Keratinocyte (primary cell): ENCODE measurements around the gene SPACA9. TPM values are rescaled to one million over a fixed set of nuclear protein-coding genes. Genes with fewer than 3 reads are reported as not detected.

Experiments used
- DNase-seq: peaks from one replicate; pipeline ENCODE4 v3.0.0-alpha.2; 2011; ENCODE audit warnings: low read depth, missing footprints, low spot score
- FAIRE-seq: peaks from 2 replicates; lab custom pipeline; 2011; peaks lifted over from hg19 to GRCh38; lab: Jason Lieb, UNC
- H2AFZ ChIP-seq: 2 replicates; pipeline ENCODE4 v1.6.0; 2012; ENCODE audit warnings: low read length, control low read depth, inconsistent platforms; ENCODE audit not compliant: control insufficient read depth
- H3K27ac ChIP-seq: 2 replicates; pipeline ENCODE4 v1.5.1; 2011; ENCODE audit warnings: low read length; ENCODE audit not compliant: control insufficient read depth, insufficient read depth
- H3K27me3 ChIP-seq: 3 replicates; pipeline ENCODE4 v1.6.0; 2011; ENCODE audit warnings: low read length; ENCODE audit not compliant: control insufficient read depth, insufficient read depth; ENCODE audit errors: extremely low read depth
- H3K36me3 ChIP-seq, 2 experiments: 2 replicates in 1 of 2; 3 replicates in 1 of 2; pipeline ENCODE4 v1.5.1; 2011; ENCODE audit warnings: low read length in 2 of 2, mild to moderate bottlenecking in 1 of 2; ENCODE audit not compliant: control insufficient read depth in 2 of 2, insufficient read depth in 2 of 2; ENCODE audit errors: extremely low read depth in 1 of 2
- H3K4me1 ChIP-seq: 3 replicates; pipeline ENCODE4 v1.5.1; 2011; ENCODE audit warnings: low read length; ENCODE audit not compliant: control insufficient read depth, insufficient read depth; ENCODE audit errors: extremely low read depth
- H3K4me2 ChIP-seq: 3 replicates; pipeline ENCODE4 v1.6.0; 2011; ENCODE audit warnings: low read depth, low read length; ENCODE audit not compliant: control insufficient read depth, insufficient read depth; ENCODE audit errors: extremely low read depth
- H3K4me3 ChIP-seq, 3 experiments: fragments of 200-600 bp in 1 of 3; sonication (generic) in 1 of 3; 2 replicates in 2 of 3; 3 replicates in 1 of 3; pipeline ENCODE4 v1.5.1; 2011 to 2016; ENCODE audit warnings: low read length in 3 of 3, mild to moderate bottlenecking in 3 of 3, control low read depth in 2 of 3, inconsistent platforms in 1 of 3, low read depth in 1 of 3, mixed read lengths in 1 of 3, mixed run types in 1 of 3, moderate library complexity in 1 of 3; ENCODE audit not compliant: control insufficient read depth in 2 of 3, insufficient read depth in 2 of 3; ENCODE audit errors: extremely low read depth in 1 of 3
- H3K79me2 ChIP-seq: 2 replicates; pipeline ENCODE4 v1.6.0; 2012; ENCODE audit warnings: low read length; ENCODE audit not compliant: control insufficient read depth, insufficient read depth
- H3K9ac ChIP-seq: 3 replicates; pipeline ENCODE4 v1.6.0; 2011; ENCODE audit warnings: low read length; ENCODE audit not compliant: control insufficient read depth, insufficient read depth; ENCODE audit errors: extremely low read depth
- H3K9me1 ChIP-seq: 3 replicates; pipeline ENCODE4 v1.6.0; 2011; ENCODE audit warnings: low read length; ENCODE audit not compliant: control insufficient read depth, insufficient read depth; ENCODE audit errors: extremely low read depth
- H3K9me3 ChIP-seq: 2 replicates; pipeline ENCODE4 v1.5.1; 2012; ENCODE audit warnings: low read depth, low read length; ENCODE audit not compliant: control insufficient read depth
- H4K20me1 ChIP-seq: 3 replicates; pipeline ENCODE4 v1.6.0; 2011; ENCODE audit warnings: low read length; ENCODE audit not compliant: control insufficient read depth, insufficient read depth; ENCODE audit errors: extremely low read depth
- CTCF ChIP-seq, 3 experiments: IDR thresholded peaks in 1 of 3; conservative IDR thresholded peaks in 1 of 3; optimal IDR thresholded peaks in 1 of 3; 2 replicates in 2 of 3; 3 replicates in 1 of 3; pipeline versions ENCODE3 to v1.5.1; 2011; ENCODE audit warnings: low read length in 3 of 3, mild to moderate bottlenecking in 3 of 3, moderate library complexity in 2 of 3, control low read depth in 1 of 3, inconsistent platforms in 1 of 3; ENCODE audit not compliant: insufficient read depth in 2 of 3; ENCODE audit errors: extremely low read depth in 1 of 3
- EZH2 ChIP-seq: IDR thresholded peaks from one replicate; pipeline ENCODE4 v1.6.1; 2012; ENCODE audit warnings: inconsistent platforms, mild to moderate bottlenecking, low read length, moderate library complexity
- dilution Hi-C: fragments of 300-500 bp; cut with MboI; formaldehyde crosslinking; loops from one replicate; pipeline ENCODE4 v1.7.0; 2020; ENCODE audit warnings: low sequenced_read_pairs; ENCODE audit not compliant: extremely low pct_ligation_motif_present
- polyA plus RNA-seq, 5 experiments: library from polyadenylated mRNA; depleted of rRNA in 3 of 5; stranded (reverse) in 3 of 5; stranded (forward) in 1 of 5; unstranded in 1 of 5; fragments of >200 nt; gene quantifications; 1 replicate in 1 of 5; 2 replicates in 3 of 5; 3 replicates in 1 of 5; pipeline versions ENCODE4 v1.2.1 to v1.2.3, GENCODE V29; 2011 to 2012; ENCODE audit warnings: missing spikeins in 2 of 5, low read depth in 1 of 5, low replicate concordance in 1 of 5

The SPACA9 gene
- polyA plus RNA-seq, 1 donor (not counting 4 experiments of a cell fraction or from before 2014, with no cell fraction given), result 3.6 TPM

DNA sequence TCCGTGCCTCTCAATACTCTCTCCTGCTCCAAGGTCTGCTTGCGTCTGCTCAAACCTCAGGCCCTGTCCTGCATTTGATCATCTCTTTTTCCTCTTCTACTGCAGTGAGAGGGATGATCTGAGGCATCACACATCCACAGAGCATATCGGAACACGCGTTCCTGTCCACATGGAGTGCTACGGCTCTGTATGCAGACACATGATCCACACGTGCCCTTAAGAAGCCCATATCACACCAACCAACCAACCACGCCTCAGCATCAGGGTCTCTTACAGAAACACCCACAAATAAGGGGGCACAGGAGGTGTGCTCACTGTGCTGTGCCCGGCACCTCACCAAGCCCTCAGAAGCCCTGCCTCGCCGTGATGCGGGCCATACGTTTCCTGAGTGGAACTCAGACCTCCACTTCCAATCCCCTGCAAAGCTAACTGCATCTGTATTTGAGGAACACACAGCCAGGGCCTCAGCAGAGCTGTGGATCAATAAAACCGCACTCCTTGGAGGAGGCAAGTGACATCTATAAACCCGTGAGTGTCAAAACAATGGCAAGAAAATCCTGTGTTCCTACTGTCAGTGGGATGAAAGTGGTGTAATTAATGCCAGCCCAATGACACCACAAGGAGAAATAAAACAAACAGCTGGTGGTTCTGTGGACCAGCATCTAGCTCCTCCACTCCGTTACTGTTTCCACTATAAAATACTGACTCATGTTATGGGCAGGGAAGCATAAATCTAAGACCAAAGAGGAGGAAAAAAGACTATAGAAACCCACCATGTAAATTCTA, 41.0 kb upstream of the SPACA9 start:
- FAIRE-seq, result no peak
- Histone ChIP-seq H2AFZ (no peak overlapping the region), H3K4me3 (no peak overlapping the region), H3K4me1 (no peaks in the 10 kb centered on the region), H3K27ac (no peak overlapping the region), H3K9me3 (no peaks in the 10 kb centered on the region), H4K20me1 (no peaks in the 10 kb centered on the region), H3K9me1 (no peaks in the 10 kb centered on the region), H3K9ac (no peak overlapping the region), H3K36me3 (no peaks in the 10 kb centered on the region), H3K4me2 (no peak overlapping the region), H3K27me3 (peaks cover 10% of the 10 kb centered on the region), H3K79me2 (no peaks in the 10 kb centered on the region)
- no peak for TF ChIP-seq CTCF (optimal IDR thresholded peaks at IDR 0.05 in 1 of 3, IDR thresholded peaks at IDR 0.05 in 1 of 3, conservative IDR thresholded peaks at IDR 0.05 in 1 of 3; ENCODE audit: extremely low read depth in 1 of 3, insufficient read depth in 2 of 3, low read length in 3 of 3)
- no peak for TF ChIP-seq EZH2
- dilution Hi-C loops, result no loop called here
- DNase-seq, result no peak

DNA sequence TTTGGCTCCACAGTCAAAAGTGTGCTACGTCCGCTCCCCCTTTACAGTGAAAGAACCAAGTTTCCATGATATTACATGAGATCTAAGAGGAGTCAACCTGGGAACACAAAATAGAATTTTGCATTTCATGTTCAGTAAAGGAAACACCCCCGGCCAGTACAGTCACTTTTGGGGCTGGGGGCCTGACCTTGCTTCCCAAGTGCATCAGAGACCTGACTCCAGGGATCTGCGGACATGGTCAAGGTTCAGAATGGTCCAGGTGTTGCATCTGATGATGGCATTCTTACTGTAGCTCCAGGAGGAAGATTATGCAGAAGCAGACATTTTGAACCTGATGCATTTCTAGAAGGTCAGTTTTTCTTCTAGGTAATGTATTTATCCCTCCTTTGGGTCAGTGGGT, 40.4 kb upstream of the SPACA9 start:
- DNase-seq, result no peak
- Histone ChIP-seq H2AFZ (no peak overlapping the region), H3K9me1 (no peaks in the 10 kb centered on the region), H3K4me2 (no peak overlapping the region), H3K27me3 (peaks cover 4% of the 10 kb centered on the region), H3K27ac (no peak overlapping the region), H3K4me1 (no peaks in the 10 kb centered on the region), H3K79me2 (no peaks in the 10 kb centered on the region), H4K20me1 (no peaks in the 10 kb centered on the region), H3K9me3 (no peaks in the 10 kb centered on the region), H3K9ac (no peak overlapping the region), H3K4me3 (no peak overlapping the region), H3K36me3 (no peaks in the 10 kb centered on the region)
- FAIRE-seq, result no peak
- dilution Hi-C loops, result no loop called here
- TF ChIP-seq EZH2 (no peak), CTCF (optimal IDR thresholded peaks at IDR 0.05 in 1 of 3, IDR thresholded peaks at IDR 0.05 in 1 of 3, conservative IDR thresholded peaks at IDR 0.05 in 1 of 3; ENCODE audit: extremely low read depth in 1 of 3, insufficient read depth in 2 of 3, low read length in 3 of 3) (no peak)
